GM23248 (cell line): ENCODE data around the gene ALK. TPM values are rescaled to one million over a fixed set of nuclear protein-coding genes. Genes with fewer than 3 reads are reported as not detected.

Source experiments
- DNase-seq: peaks from one replicate; pipeline ENCODE4 v3.0.0-alpha.2; 2015
- H2AFZ ChIP-seq: fragments of 200-600 bp; sonication (generic); 2 replicates; pipeline ENCODE4 v1.6.1; 2016; ENCODE audit warnings: antibody characterized with exemption
- H3F3A ChIP-seq: fragments of 200-600 bp; sonication (generic); 2 replicates; pipeline ENCODE4 v1.6.1; 2016; ENCODE audit warnings: mild to moderate bottlenecking, antibody characterized with exemption, mixed run types; ENCODE audit not compliant: insufficient read depth
- H3K27ac ChIP-seq: fragments of 200-600 bp; sonication (generic); 2 replicates; pipeline ENCODE4 v1.5.1; 2016; ENCODE audit warnings: mild to moderate bottlenecking
- H3K27me3 ChIP-seq: fragments of 200-600 bp; sonication (generic); replicated peaks from 2 replicates; pipeline ENCODE4 v1.6.1; 2016; ENCODE audit warnings: mild to moderate bottlenecking; ENCODE audit not compliant: insufficient read depth
- H3K36me3 ChIP-seq: fragments of 200-600 bp; sonication (generic); 2 replicates; pipeline ENCODE4 v1.6.1; 2016; ENCODE audit warnings: low read depth, mild to moderate bottlenecking
- H3K4me1 ChIP-seq: fragments of 200-600 bp; sonication (generic); 2 replicates; pipeline ENCODE4 v1.6.1; 2016; ENCODE audit warnings: mild to moderate bottlenecking; ENCODE audit not compliant: insufficient read depth
- H3K4me2 ChIP-seq: fragments of 200-600 bp; sonication (generic); one replicate; pipeline ENCODE4 v1.6.1; 2016; ENCODE audit warnings: mild to moderate bottlenecking; ENCODE audit not compliant: unreplicated experiment
- H3K4me3 ChIP-seq: fragments of 200-600 bp; sonication (generic); 2 replicates; pipeline ENCODE4 v1.5.1; 2016; ENCODE audit warnings: mild to moderate bottlenecking
- H3K79me2 ChIP-seq: fragments of 200-600 bp; sonication (generic); 2 replicates; pipeline ENCODE4 v1.6.1; 2016; ENCODE audit warnings: mild to moderate bottlenecking; ENCODE audit not compliant: insufficient read depth
- H3K9ac ChIP-seq: fragments of 200-600 bp; sonication (generic); 2 replicates; pipeline ENCODE4 v1.6.1; 2016; ENCODE audit warnings: mild to moderate bottlenecking
- H3K9me2 ChIP-seq: fragments of 200-600 bp; sonication (generic); 2 replicates; pipeline ENCODE4 v1.6.1; 2016; ENCODE audit warnings: mixed run types, mild to moderate bottlenecking, moderate library complexity; ENCODE audit not compliant: insufficient read depth
- H3K9me3 ChIP-seq: fragments of 200-600 bp; sonication (generic); one replicate; pipeline ENCODE4 v1.6.1; 2017; ENCODE audit warnings: low read depth
- H4K20me1 ChIP-seq: fragments of 200-600 bp; sonication (generic); 2 replicates; pipeline ENCODE4 v1.6.0; 2016; ENCODE audit not compliant: insufficient read depth
- EZH2 ChIP-seq: fragments of 200-600 bp; sonication (generic); IDR thresholded peaks from 2 replicates; pipeline ENCODE4 v1.6.1; 2018; ENCODE audit warnings: antibody characterized with exemption, mild to moderate bottlenecking; ENCODE audit not compliant: insufficient read depth, poor library complexity, severe bottlenecking
- EZH2phosphoT487 ChIP-seq: fragments of 200-600 bp; sonication (generic); IDR thresholded peaks from 2 replicates; pipeline ENCODE4 v1.6.1; 2018; ENCODE audit warnings: antibody characterized with exemption, moderate library complexity, mild to moderate bottlenecking, low read depth; ENCODE audit not compliant: insufficient read depth
- WGBS, 2 experiments: methylation state at CpG; one replicate each; pipeline ENCODE4 v1.1.6; 2015 to 2017; ENCODE audit warnings: low lambda C conversion rate in 2 of 2, low coverage in 1 of 2; ENCODE audit errors: missing lambda C conversion rate in 2 of 2; 5-methylcytosine and 5-hydroxymethylcytosine counted together
- in situ Hi-C: fragments of 300-500 bp; cut with MboI; formaldehyde crosslinking; loops from 2 replicates; pipeline ENCODE4 v1.15.0; 2020
- polyA plus RNA-seq: library from polyadenylated mRNA; unstranded; fragments of >200 nt; fragmentation: Nextera tagmentation; extraction: Ambion mirVana; gene quantifications from 2 replicates; pipeline ENCODE4 v1.2.1, GENCODE V29; 2016
- total RNA-seq: library from RNA; depleted of rRNA; stranded (reverse); fragments of >200 nt; shearing (Covaris generic); gene quantifications from 2 replicates; pipeline ENCODE4 v1.2.3, GENCODE V29; 2014

ALK gene
- total and polyA plus RNA-seq, 2 experiments from 2014 or later, result under 0.01 to 0.05 TPM

GRCh38 chr2:29776406-29776805 lies 145.0 kb downstream of the ALK start:
- H3K4me3 ChIP-seq, result no peak overlapping the region
- no peaks in the 10 kb centered on the region for H3K9me2 ChIP-seq
- H3K27ac ChIP-seq, result no peak overlapping the region
- no peak overlapping the region for H3K4me2 ChIP-seq
- in situ Hi-C loops, result no loop called here
- H3F3A ChIP-seq, result no peaks in the 10 kb centered on the region
- no peaks in the 10 kb centered on the region for H4K20me1 ChIP-seq
- H3K36me3 ChIP-seq, result no peaks in the 10 kb centered on the region
- WGBS, 2 experiments, result 23 to 28% methylated on average over 2 of the region's 3 CpGs
- no peaks in the 10 kb centered on the region for H3K9me3 ChIP-seq
- no peaks in the 10 kb centered on the region for H3K79me2 ChIP-seq
- TF ChIP-seq EZH2phosphoT487 (no peak), EZH2 (no peak)
- no peak overlapping the region for H3K9ac ChIP-seq
- DNase-seq, result no peak
- H3K27me3 ChIP-seq, result peaks cover 16% of the 10 kb centered on the region; the same call in 1 of the 2 replicates
- no peaks in the 10 kb centered on the region for H3K4me1 ChIP-seq
- no peak overlapping the region for H2AFZ ChIP-seq

- H3K4me1 ChIP-seq, result no peaks in the 10 kb centered on the region
- H3K9me3 ChIP-seq, result no peaks in the 10 kb centered on the region
- no peak for DNase-seq
- H2AFZ ChIP-seq, result no peak overlapping the region
- no peak overlapping the region for H3K4me2 ChIP-seq
- H3K4me3 ChIP-seq, result no peak overlapping the region
- TF ChIP-seq EZH2phosphoT487 (no peak), EZH2 (no peak)
- no peaks in the 10 kb centered on the region for H3K79me2 ChIP-seq
- H4K20me1 ChIP-seq, result no peaks in the 10 kb centered on the region
- no peaks in the 10 kb centered on the region for H3F3A ChIP-seq
- H3K9ac ChIP-seq, result no peak overlapping the region
- peaks cover 15% of the 10 kb centered on the region; the same call in 1 of the 2 replicates for H3K27me3 ChIP-seq
- no peak overlapping the region for H3K27ac ChIP-seq
- H3K36me3 ChIP-seq, result no peaks in the 10 kb centered on the region
- in situ Hi-C loops, result no loop called here
- WGBS, 2 experiments, result 12 to 24% methylated on average over 1 of the region's 1 CpG
- H3K9me2 ChIP-seq, result no peaks in the 10 kb centered on the region
These were observed 145.4 kb downstream of the ALK start for GRCh38 chr2:29775937-29776336.

- H2AFZ ChIP-seq, result no peak overlapping the region
- TF ChIP-seq EZH2, result no peak
- TF ChIP-seq EZH2phosphoT487, result no peak
- H3K79me2 ChIP-seq, result no peaks in the 10 kb centered on the region
- H3K9ac ChIP-seq, result no peak overlapping the region
- no peak overlapping the region for H3K4me2 ChIP-seq
- no peaks in the 10 kb centered on the region for H3F3A ChIP-seq
- 0 out of 2 replicates have a peak, but pooled peaks cover 6% of the 10 kb centered on the region for H3K27me3 ChIP-seq
- no peak overlapping the region for H3K4me3 ChIP-seq
- H3K9me2 ChIP-seq, result no peaks in the 10 kb centered on the region
- no peaks in the 10 kb centered on the region for H3K4me1 ChIP-seq
- H3K36me3 ChIP-seq, result no peaks in the 10 kb centered on the region
- WGBS, 2 experiments, result 69 to 80% methylated on average over 6 of the region's 6 CpGs
- in situ Hi-C loops, result no loop called here
- H4K20me1 ChIP-seq, result no peaks in the 10 kb centered on the region
- no peak for DNase-seq
- H3K9me3 ChIP-seq, result no peaks in the 10 kb centered on the region
- H3K27ac ChIP-seq, result no peak overlapping the region
These were observed 146.8 kb downstream of the ALK start for GRCh38 chr2:29774624-29775023.

GRCh38 chr2:29770846-29771245 lies 150.5 kb downstream of the ALK start:
- peaks cover 16% of the 10 kb centered on the region for H3K4me1 ChIP-seq
- in situ Hi-C loops, result no loop called here
- H3K27me3 ChIP-seq, result 0 out of 2 replicates have a peak, but pooled peaks cover 3% of the 10 kb centered on the region
- TF ChIP-seq EZH2phosphoT487 (no peak), EZH2 (no peak)
- no peaks in the 10 kb centered on the region for H4K20me1 ChIP-seq
- no peaks in the 10 kb centered on the region for H3K36me3 ChIP-seq
- H3K4me3 ChIP-seq, result no peak overlapping the region
- H3K27ac ChIP-seq, result no peak overlapping the region
- H3K9me3 ChIP-seq, result no peaks in the 10 kb centered on the region
- H3K4me2 ChIP-seq, result no peak overlapping the region
- no peaks in the 10 kb centered on the region for H3K79me2 ChIP-seq
- no peak for DNase-seq
- peaks cover 12% of the 10 kb centered on the region for H3F3A ChIP-seq
- no peak overlapping the region for H2AFZ ChIP-seq
- no peak overlapping the region for H3K9ac ChIP-seq
- H3K9me2 ChIP-seq, result no peaks in the 10 kb centered on the region
- WGBS, 2 experiments, result 73 to 75% methylated on average over 3 of the region's 3 CpGs

GRCh38 chr2:29769847-29770246 lies 151.5 kb downstream of the ALK start:
- Histone ChIP-seq H2AFZ (no peak overlapping the region), H3K27ac (no peak overlapping the region), H3K4me1 (peaks cover 24% of the 10 kb centered on the region), H3K79me2 (no peaks in the 10 kb centered on the region), H4K20me1 (no peaks in the 10 kb centered on the region), H3K27me3 (0 out of 2 replicates have a peak, but pooled peaks cover 3% of the 10 kb centered on the region), H3K36me3 (no peaks in the 10 kb centered on the region), H3K4me3 (no peak overlapping the region), H3K9me2 (no peaks in the 10 kb centered on the region), H3K9ac (no peak overlapping the region), H3F3A (peaks cover 22% of the 10 kb centered on the region), H3K4me2 (no peak overlapping the region), H3K9me3 (no peaks in the 10 kb centered on the region)
- TF ChIP-seq EZH2phosphoT487 (no peak), EZH2 (no peak)
- 77 to 85% methylated on average over 4 of the region's 4 CpGs for WGBS, 2 experiments
- in situ Hi-C loops, result no loop called here
- DNase-seq, result no peak
